Breast epithelium (tissue), 4 donors: ENCODE measurements around the gene DENND5B. TPM values are rescaled to one million over a fixed set of nuclear protein-coding genes. Genes with fewer than 3 reads are reported as not detected.

ENCODE experiments used
- DNase-seq, 2 donors: peaks; one replicate each; pipeline ENCODE4 v3.0.0-alpha.2; 2019; ENCODE audit warnings: low spot score in 2 of 2
- H3K27ac ChIP-seq, 2 donors: fragments of 200-600 bp; sonication (generic) in 1 of 2; one replicate each; pipeline ENCODE4 v1.5.1; 2016 to 2019; ENCODE audit warnings: mild to moderate bottlenecking in 1 of 2
- H3K27me3 ChIP-seq, 2 donors: fragments of 200-600 bp; sonication (generic) in 1 of 2; one replicate each; pipeline versions ENCODE4 v1.5.1 to v1.6.0; 2017 to 2019; ENCODE audit warnings: control low read depth in 1 of 2, mild to moderate bottlenecking in 1 of 2
- H3K36me3 ChIP-seq: fragments of 200-600 bp; one replicate; pipeline ENCODE4 v1.5.1; 2019
- H3K4me1 ChIP-seq, 2 donors: fragments of 200-600 bp; sonication (generic); one replicate each; pipeline ENCODE4 v1.5.1; 2016 to 2019; ENCODE audit warnings: control low read depth in 1 of 2
- H3K4me3 ChIP-seq, 3 donors: fragments of 200-600 bp; sonication (generic); 1 replicate in 2 of 3; 2 replicates in 1 of 3; pipeline ENCODE4 v1.5.1; 2016 to 2019; ENCODE audit warnings: mild to moderate bottlenecking in 3 of 3, moderate library complexity in 2 of 3
- H3K9me3 ChIP-seq, 2 donors: fragments of 200-600 bp; sonication (generic) in 1 of 2; one replicate each; pipeline ENCODE4 v1.5.1; 2016 to 2019; ENCODE audit warnings: control low read depth in 1 of 2
- POLR2A ChIP-seq: fragments of 450-650 bp; IDR thresholded peaks from one replicate; pipeline ENCODE4 v1.6.1; 2016; ENCODE audit warnings: antibody characterized with exemption, mild to moderate bottlenecking, moderate library complexity
- POLR2AphosphoS5 ChIP-seq, 3 donors: sonication (generic); formaldehyde crosslinking; IDR thresholded peaks; one replicate each; pipeline ENCODE4 v1.6.1; 2017; ENCODE audit warnings: antibody characterized with exemption in 3 of 3
- intact Hi-C: fragments of 100-400 bp; cut with DNase I; formaldehyde crosslinking; loops from one replicate; pipeline ENCODE4 v1.15.1; 2023; ENCODE audit warnings: low total_unique reads
- total RNA-seq, 3 donors: library from RNA; depleted of rRNA; stranded (reverse); fragments of >200 nt; gene quantifications; one replicate each; pipeline ENCODE4 v1.1.0, GENCODE V29; 2016
- TF ChIP-seq, protein P1 (sequence below), 3 donors: fragments of 450-650 bp; IDR thresholded peaks; one replicate each; pipeline ENCODE4 v1.5.1; 2016 to 2017; ENCODE audit warnings: antibody characterized with exemption in 3 of 3, mild to moderate bottlenecking in 3 of 3, moderate library complexity in 3 of 3

The DENND5B gene
- total RNA-seq, 3 donors from 2014 or later = 16.0 to 18.7 (median 17.7) TPM

DNA sequence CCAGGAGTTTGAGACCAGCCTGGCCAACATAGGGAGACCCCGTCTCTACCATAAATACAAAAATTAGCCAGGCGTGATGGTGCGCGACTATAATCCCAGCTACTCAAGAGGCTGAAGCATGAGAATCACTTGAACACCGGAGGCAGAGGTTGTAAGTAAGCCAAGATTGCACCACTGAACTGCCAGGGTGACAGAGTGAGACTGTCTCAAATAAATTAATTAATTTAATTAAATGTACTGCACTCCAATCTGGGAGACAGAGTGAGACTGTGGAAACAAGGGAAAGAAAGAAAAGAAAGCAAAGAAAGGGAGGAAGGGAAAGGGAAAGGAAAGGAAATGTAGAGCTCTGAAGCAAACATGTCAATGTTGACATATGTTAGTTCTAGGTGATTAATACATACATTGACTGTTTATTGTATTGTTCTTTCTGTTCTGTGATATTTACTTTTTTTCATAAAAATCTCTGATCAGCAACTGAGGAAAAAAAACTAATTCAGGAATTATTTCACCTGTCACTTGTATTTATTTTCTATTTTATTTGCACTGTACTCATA is 99.6 kb downstream of the DENND5B start:
- intact Hi-C loops = no loop called here
- TF ChIP-seq POLR2AphosphoS5 (IDR thresholded peaks at IDR 0.05) (no peak), POLR2A (no peak)
- TF ChIP-seq, protein P1, sequence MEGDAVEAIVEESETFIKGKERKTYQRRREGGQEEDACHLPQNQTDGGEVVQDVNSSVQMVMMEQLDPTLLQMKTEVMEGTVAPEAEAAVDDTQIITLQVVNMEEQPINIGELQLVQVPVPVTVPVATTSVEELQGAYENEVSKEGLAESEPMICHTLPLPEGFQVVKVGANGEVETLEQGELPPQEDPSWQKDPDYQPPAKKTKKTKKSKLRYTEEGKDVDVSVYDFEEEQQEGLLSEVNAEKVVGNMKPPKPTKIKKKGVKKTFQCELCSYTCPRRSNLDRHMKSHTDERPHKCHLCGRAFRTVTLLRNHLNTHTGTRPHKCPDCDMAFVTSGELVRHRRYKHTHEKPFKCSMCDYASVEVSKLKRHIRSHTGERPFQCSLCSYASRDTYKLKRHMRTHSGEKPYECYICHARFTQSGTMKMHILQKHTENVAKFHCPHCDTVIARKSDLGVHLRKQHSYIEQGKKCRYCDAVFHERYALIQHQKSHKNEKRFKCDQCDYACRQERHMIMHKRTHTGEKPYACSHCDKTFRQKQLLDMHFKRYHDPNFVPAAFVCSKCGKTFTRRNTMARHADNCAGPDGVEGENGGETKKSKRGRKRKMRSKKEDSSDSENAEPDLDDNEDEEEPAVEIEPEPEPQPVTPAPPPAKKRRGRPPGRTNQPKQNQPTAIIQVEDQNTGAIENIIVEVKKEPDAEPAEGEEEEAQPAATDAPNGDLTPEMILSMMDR (IDR thresholded peaks at IDR 0.05) = no peak

DNA sequence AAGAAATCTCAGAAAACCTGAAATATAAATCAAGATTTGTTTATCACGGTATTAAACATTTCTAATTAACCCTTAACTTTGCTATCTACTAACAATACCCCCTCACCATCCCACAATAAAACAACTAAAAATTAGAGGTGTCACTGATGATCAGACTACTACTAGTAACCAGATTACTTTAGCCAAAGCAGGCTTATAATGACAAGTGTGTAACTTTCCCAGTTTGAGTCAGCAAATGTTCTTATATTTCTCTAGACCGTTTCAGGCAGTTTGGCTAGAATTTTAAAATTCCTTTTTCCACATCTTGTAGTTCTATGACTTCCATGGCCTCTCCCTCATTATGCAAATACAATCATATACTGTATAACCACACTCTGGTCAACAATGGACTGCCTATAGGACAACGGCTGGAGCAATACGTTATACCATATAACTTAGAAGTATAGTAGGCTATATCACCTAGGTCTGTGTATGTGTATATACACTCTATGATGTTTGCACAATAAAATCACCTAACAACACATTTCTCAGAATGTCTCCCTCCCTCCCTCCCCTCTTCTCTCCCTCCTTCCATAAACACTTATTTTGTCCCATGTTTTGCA is 102.1 kb downstream of the DENND5B start:
- DNase-seq = no peak
- Histone ChIP-seq H3K27me3 (no peaks in the 10 kb centered on the region), H3K9me3 (no peaks in the 10 kb centered on the region), H3K4me1 (no peaks in the 10 kb centered on the region), H3K36me3 (no peaks in the 10 kb centered on the region), H3K4me3 (no peak overlapping the region), H3K27ac (no peak overlapping the region)
- TF ChIP-seq, protein P1 (IDR thresholded peaks at IDR 0.05) = no peak
- TF ChIP-seq POLR2AphosphoS5 (IDR thresholded peaks at IDR 0.05) = no peak
- no peak for TF ChIP-seq POLR2A
- intact Hi-C loops = no loop called here

More for the DNA sequence above, 99.6 kb downstream of the DENND5B start:
- no peaks in the 10 kb centered on the region for H3K4me1 ChIP-seq
- no peak for DNase-seq
- H3K9me3 ChIP-seq = no peaks in the 10 kb centered on the region
- H3K27me3 ChIP-seq = no peaks in the 10 kb centered on the region
- no peak overlapping the region for H3K4me3 ChIP-seq
- no peaks in the 10 kb centered on the region for H3K36me3 ChIP-seq
- H3K27ac ChIP-seq = peak overlapping the region; percentile 56 to 65

DNA sequence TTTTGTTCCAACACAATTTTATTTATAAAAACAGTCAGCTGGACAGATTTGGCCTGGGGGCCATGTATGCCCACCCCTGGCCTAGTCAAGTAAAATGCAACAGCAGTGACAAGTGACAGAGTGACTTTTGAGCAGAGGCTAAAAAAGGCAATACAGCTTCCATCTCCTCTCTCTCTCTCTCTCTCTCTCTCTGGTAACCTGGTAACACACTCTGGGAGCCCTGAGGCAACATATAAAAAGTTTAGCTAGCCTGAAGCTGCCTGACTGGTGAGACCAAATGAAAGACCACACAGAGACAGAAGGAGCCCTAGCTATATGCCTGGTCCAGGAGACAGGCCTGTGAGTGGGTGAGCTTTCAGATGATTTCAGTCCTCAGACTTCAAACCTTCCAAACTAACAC is 105.4 kb downstream of the DENND5B start:
- H3K36me3 ChIP-seq = no peaks in the 10 kb centered on the region
- intact Hi-C loops = no loop called here
- no peak for DNase-seq

DNA sequence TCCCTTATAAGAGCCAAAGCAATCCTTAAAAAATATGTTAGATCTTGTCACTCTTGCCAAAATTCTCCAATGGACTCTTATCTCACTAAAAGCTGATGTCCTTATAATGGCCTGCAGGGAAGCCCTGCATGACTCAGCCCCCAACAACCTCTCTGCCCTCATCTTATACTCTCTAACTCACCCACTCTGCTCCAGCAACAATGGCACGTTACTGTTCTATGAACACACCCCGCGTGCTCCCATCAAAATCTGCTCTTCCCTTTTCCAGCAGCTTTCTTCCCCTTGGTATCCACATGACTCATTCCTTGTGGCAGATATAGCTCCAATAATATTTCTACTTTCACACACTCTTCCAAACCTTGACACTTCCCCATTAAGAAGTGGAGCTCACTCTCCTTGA is 108.1 kb downstream of the DENND5B start:
- Histone ChIP-seq H3K36me3 (no peaks in the 10 kb centered on the region), H3K9me3 (no peaks in the 10 kb centered on the region), H3K27me3 (no peaks in the 10 kb centered on the region), H3K27ac (no peak overlapping the region), H3K4me3 (no peak overlapping the region), H3K4me1 (no peaks in the 10 kb centered on the region)
- TF ChIP-seq POLR2AphosphoS5 (IDR thresholded peaks at IDR 0.05) = no peak
- TF ChIP-seq, protein P1 (IDR thresholded peaks at IDR 0.05) = no peak
- no peak for DNase-seq
- intact Hi-C loops = no loop called here

More for the DNA sequence above, 105.4 kb downstream of the DENND5B start:
- Histone ChIP-seq H3K9me3 (no peaks in the 10 kb centered on the region), H3K27me3 (no peaks in the 10 kb centered on the region), H3K4me1 (no peaks in the 10 kb centered on the region), H3K4me3 (no peak overlapping the region), H3K27ac (no peak overlapping the region)
- TF ChIP-seq POLR2AphosphoS5 (IDR thresholded peaks at IDR 0.05) (no peak), POLR2A (no peak)
- TF ChIP-seq, protein P1 (IDR thresholded peaks at IDR 0.05) = no peak

DNA sequence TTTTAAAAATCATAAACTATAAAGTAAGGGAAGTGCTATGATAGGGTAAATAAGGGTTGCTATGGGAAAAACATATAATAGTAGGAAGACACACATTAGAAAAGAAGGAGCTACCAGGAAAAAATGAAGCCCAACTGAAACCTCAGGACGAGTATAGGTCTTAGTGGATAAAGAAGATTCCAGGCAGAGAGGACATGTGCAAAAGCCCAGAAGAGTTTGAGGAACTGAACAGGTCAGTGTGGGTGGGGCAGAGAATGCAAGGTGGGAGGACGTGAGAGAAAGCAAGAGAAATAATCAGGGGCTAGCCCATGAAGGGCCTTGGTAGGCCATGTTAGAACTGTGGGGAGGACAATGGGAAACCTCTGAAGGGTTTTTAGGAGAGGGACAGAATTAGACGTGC is 109.5 kb downstream of the DENND5B start:
- intact Hi-C loops = no loop called here
- TF ChIP-seq POLR2A (no peak), POLR2AphosphoS5 (IDR thresholded peaks at IDR 0.05) (no peak)
- TF ChIP-seq, protein P1 (IDR thresholded peaks at IDR 0.05) = no peak
- H3K27me3 ChIP-seq = no peaks in the 10 kb centered on the region
- no peak for DNase-seq
- no peak overlapping the region for H3K27ac ChIP-seq
- no peaks in the 10 kb centered on the region for H3K4me1 ChIP-seq
- H3K4me3 ChIP-seq = no peak overlapping the region
- no peaks in the 10 kb centered on the region for H3K36me3 ChIP-seq
- H3K9me3 ChIP-seq = no peaks in the 10 kb centered on the region
